ENCODE data around the gene NOXO1.

NOXO1 gene

GRCh38 chr16:1997494-1998359 is 16.5 kb upstream of the NOXO1 start:
- no peak overlapping the region for H3K4me2 ChIP-seq (ENCODE audit: insufficient read depth, low read length)
- TF ChIP-seq CTCF (IDR thresholded peaks at IDR 0.05; ENCODE audit: borderline replicate concordance, extremely low read depth, low read length, poor library complexity, severe bottlenecking) (no peak), EZH2 (IDR thresholded peaks at IDR 0.05; ENCODE audit: borderline replicate concordance, low read depth, low read length, severe bottlenecking) (no peak)
- H4K20me1 ChIP-seq (ENCODE audit: insufficient read depth, low read length) = peaks cover 19% of the 10 kb centered on the region; the same call in 1 of the 2 replicates
- H3K9ac ChIP-seq (ENCODE audit: low read depth, low read length) = no peak overlapping the region
- H3K9me3 ChIP-seq (ENCODE audit: insufficient read depth, low read length, severe bottlenecking) = no peaks in the 10 kb centered on the region
- H3K4me1 ChIP-seq (ENCODE audit: insufficient read depth, low read length) = no peaks in the 10 kb centered on the region
- H3K36me3 ChIP-seq (ENCODE audit: insufficient read depth, low read length) = peaks cover 59% of the 10 kb centered on the region
- DNase-seq = no peak
- no peak overlapping the region for H2AFZ ChIP-seq (ENCODE audit: low read depth, low read length)
- no peak overlapping the region for H3K27ac ChIP-seq (ENCODE audit: low read length)
- no peaks in the 10 kb centered on the region for H3K27me3 ChIP-seq (ENCODE audit: insufficient read depth, low read length, poor library complexity)
- no peak for ATAC-seq (ENCODE audit: insufficient read depth, low read depth)
- no peak overlapping the region for H3K4me3 ChIP-seq (ENCODE audit: low read depth in 1 of 2, low read length in 2 of 2)
- no peaks in the 10 kb centered on the region for H3K79me2 ChIP-seq (ENCODE audit: insufficient read depth, low read length)

- H3K4me3 ChIP-seq (ENCODE audit: low read depth in 1 of 2, low read length in 2 of 2) = no peak overlapping the region
- H3K79me2 ChIP-seq (ENCODE audit: insufficient read depth, low read length) = no peaks in the 10 kb centered on the region
- TF ChIP-seq EZH2 (IDR thresholded peaks at IDR 0.05; ENCODE audit: borderline replicate concordance, low read depth, low read length, severe bottlenecking) (no peak), CTCF (IDR thresholded peaks at IDR 0.05; ENCODE audit: borderline replicate concordance, extremely low read depth, low read length, poor library complexity, severe bottlenecking) (no peak)
- no peak overlapping the region for H3K9ac ChIP-seq (ENCODE audit: low read depth, low read length)
- H3K4me1 ChIP-seq (ENCODE audit: insufficient read depth, low read length) = no peaks in the 10 kb centered on the region
- 0 out of 2 replicates have a peak, but pooled peaks cover 5% of the 10 kb centered on the region for H4K20me1 ChIP-seq (ENCODE audit: insufficient read depth, low read length)
- no peak overlapping the region for H2AFZ ChIP-seq (ENCODE audit: low read depth, low read length)
- no peak for ATAC-seq (ENCODE audit: insufficient read depth, low read depth)
- no peak overlapping the region for H3K4me2 ChIP-seq (ENCODE audit: insufficient read depth, low read length)
- H3K9me3 ChIP-seq (ENCODE audit: insufficient read depth, low read length, severe bottlenecking) = no peaks in the 10 kb centered on the region
- no peak for DNase-seq
- no peak overlapping the region for H3K27ac ChIP-seq (ENCODE audit: low read length)
- peaks cover 19% of the 10 kb centered on the region for H3K36me3 ChIP-seq (ENCODE audit: insufficient read depth, low read length)
- H3K27me3 ChIP-seq (ENCODE audit: insufficient read depth, low read length, poor library complexity) = no peaks in the 10 kb centered on the region
These were observed 12.5 kb upstream of the NOXO1 start for GRCh38 chr16:1993731-1994131.

DNA sequence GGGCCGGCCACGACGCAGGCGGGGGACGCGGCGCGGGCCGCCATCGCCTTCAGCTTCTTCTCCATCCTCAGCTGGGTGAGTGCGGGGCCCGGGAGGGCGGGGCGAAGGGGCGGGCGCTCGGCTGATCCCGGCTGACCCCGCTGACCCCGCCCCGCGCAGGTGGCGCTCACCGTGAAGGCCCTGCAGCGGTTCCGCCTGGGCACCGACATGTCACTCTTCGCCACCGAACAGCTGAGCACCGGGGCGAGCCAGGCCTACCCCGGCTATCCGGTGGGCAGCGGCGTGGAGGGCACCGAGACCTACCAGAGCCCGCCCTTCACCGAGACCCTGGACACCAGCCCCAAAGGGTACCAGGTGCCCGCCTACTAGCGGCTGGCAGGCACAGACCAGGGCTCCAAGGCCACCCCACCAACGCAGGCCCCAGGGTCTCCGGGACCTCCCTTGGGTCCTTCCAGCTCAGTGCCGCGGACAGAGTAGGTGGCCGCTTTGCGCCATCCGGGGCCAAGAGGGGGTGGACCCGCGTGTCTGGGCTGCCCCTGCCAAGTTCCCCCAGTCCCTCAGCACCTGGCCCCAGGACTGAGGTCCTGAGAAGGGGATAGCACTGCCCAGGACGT is 11.5 kb upstream of the NOXO1 start:
- no peak overlapping the region for H3K4me2 ChIP-seq (ENCODE audit: insufficient read depth, low read length)
- H3K27ac ChIP-seq (ENCODE audit: low read length) = no peak overlapping the region
- H3K9ac ChIP-seq (ENCODE audit: low read depth, low read length) = no peak overlapping the region
- no peak for DNase-seq
- H3K9me3 ChIP-seq (ENCODE audit: insufficient read depth, low read length, severe bottlenecking) = no peaks in the 10 kb centered on the region
- no peaks in the 10 kb centered on the region for H3K4me1 ChIP-seq (ENCODE audit: insufficient read depth, low read length)
- TF ChIP-seq CTCF (IDR thresholded peaks at IDR 0.05; ENCODE audit: borderline replicate concordance, extremely low read depth, low read length, poor library complexity, severe bottlenecking) (no peak), EZH2 (IDR thresholded peaks at IDR 0.05; ENCODE audit: borderline replicate concordance, low read depth, low read length, severe bottlenecking) (no peak)
- no peak overlapping the region for H2AFZ ChIP-seq (ENCODE audit: low read depth, low read length)
- H3K4me3 ChIP-seq (ENCODE audit: low read depth in 1 of 2, low read length in 2 of 2) = no peak overlapping the region
- H3K27me3 ChIP-seq (ENCODE audit: insufficient read depth, low read length, poor library complexity) = no peaks in the 10 kb centered on the region
- H3K79me2 ChIP-seq (ENCODE audit: insufficient read depth, low read length) = no peaks in the 10 kb centered on the region
- ATAC-seq (ENCODE audit: insufficient read depth, low read depth) = no peak
- H3K36me3 ChIP-seq (ENCODE audit: insufficient read depth, low read length) = peaks cover 10% of the 10 kb centered on the region
- H4K20me1 ChIP-seq (ENCODE audit: insufficient read depth, low read length) = 0 out of 2 replicates have a peak, but pooled peaks cover 5% of the 10 kb centered on the region

Measured in DND-41 (cell line).